Measurements from ENCODE around the gene BRINP1.

GRCh38 chr9:119157196-119157595 lies 212.0 kb downstream of the BRINP1 start:
- TF ChIP-seq, protein P1, sequence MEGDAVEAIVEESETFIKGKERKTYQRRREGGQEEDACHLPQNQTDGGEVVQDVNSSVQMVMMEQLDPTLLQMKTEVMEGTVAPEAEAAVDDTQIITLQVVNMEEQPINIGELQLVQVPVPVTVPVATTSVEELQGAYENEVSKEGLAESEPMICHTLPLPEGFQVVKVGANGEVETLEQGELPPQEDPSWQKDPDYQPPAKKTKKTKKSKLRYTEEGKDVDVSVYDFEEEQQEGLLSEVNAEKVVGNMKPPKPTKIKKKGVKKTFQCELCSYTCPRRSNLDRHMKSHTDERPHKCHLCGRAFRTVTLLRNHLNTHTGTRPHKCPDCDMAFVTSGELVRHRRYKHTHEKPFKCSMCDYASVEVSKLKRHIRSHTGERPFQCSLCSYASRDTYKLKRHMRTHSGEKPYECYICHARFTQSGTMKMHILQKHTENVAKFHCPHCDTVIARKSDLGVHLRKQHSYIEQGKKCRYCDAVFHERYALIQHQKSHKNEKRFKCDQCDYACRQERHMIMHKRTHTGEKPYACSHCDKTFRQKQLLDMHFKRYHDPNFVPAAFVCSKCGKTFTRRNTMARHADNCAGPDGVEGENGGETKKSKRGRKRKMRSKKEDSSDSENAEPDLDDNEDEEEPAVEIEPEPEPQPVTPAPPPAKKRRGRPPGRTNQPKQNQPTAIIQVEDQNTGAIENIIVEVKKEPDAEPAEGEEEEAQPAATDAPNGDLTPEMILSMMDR (IDR thresholded peaks at IDR 0.05) = no peak
- no peak for TF ChIP-seq POLR2A (IDR thresholded peaks at IDR 0.05)
